Caco-2 (cell line): Measurements from ENCODE around the gene UNC119. TPM values are rescaled to one million over a fixed set of nuclear protein-coding genes. Genes with fewer than 3 reads are reported as not detected.
A peak's percentile ranks its signal among the peaks of the same experiment; 100 is the strongest.

Experiments
- BruUV-seq: library from RNA; stranded (reverse); fragments of 400-500 nt; replicated peaks from 2 replicates; lab custom pipeline; 2021; lab: Mats Ljungman, UMichigan
- CTCF ChIA-PET: fragments of 300-600 bp; sonication (Branson Sonifier 250); formaldehyde crosslinking; loops from one replicate; lab custom pipeline; 2022; ENCODE audit warnings: antibody characterized with exemption; lab: Charles Lee
- POLR2A ChIA-PET: fragments of 300-600 bp; sonication (Branson Sonifier 250); formaldehyde crosslinking; loops from one replicate; lab custom pipeline; 2022; ENCODE audit warnings: antibody characterized with exemption; lab: Charles Lee
- DNase-seq, 2 experiments: peaks; one replicate each; pipeline versions ENCODE4 v3.0.0 to v3.0.0-alpha.2; 2020 to 2022
- H3K27me3 ChIP-seq: replicated peaks from 2 replicates; pipeline ENCODE4 v1.6.0; 2011; ENCODE audit warnings: low read length; ENCODE audit not compliant: control insufficient read depth, insufficient read depth
- H3K36me3 ChIP-seq: 2 replicates; pipeline ENCODE4 v1.5.1; 2011; ENCODE audit warnings: low read length; ENCODE audit not compliant: control insufficient read depth, insufficient read depth
- H3K4me1 ChIP-seq: fragments of 250-450 bp; sonication (Bioruptor Pico); 2 replicates; pipeline ENCODE4 v1.5.1; 2020; ENCODE audit warnings: mild to moderate bottlenecking
- H3K4me3 ChIP-seq: 2 replicates; pipeline ENCODE4 v1.5.1; 2011; ENCODE audit warnings: low read depth, mild to moderate bottlenecking, control low read depth, low read length
- H3K9me3 ChIP-seq: fragments of 250-450 bp; sonication (Bioruptor Pico); 2 replicates; pipeline ENCODE4 v1.5.1; 2020; ENCODE audit warnings: mild to moderate bottlenecking, moderate library complexity
- H3K27ac Mint-ChIP-seq: one replicate; pipeline ENCODE4 v1.8.0; 2022; ENCODE audit warnings: mixed read lengths; ENCODE audit not compliant: unreplicated experiment
- H3K27me3 Mint-ChIP-seq: one replicate; pipeline ENCODE4 v1.8.0; 2022; ENCODE audit warnings: mixed read lengths; ENCODE audit not compliant: insufficient read depth, unreplicated experiment
- H3K36me3 Mint-ChIP-seq: one replicate; pipeline ENCODE4 v1.8.0; 2022; ENCODE audit warnings: mild to moderate bottlenecking, mixed read lengths; ENCODE audit not compliant: insufficient read depth, unreplicated experiment
- H3K4me1 Mint-ChIP-seq: one replicate; pipeline ENCODE4 v1.8.0; 2022; ENCODE audit warnings: low read depth, mixed read lengths; ENCODE audit not compliant: unreplicated experiment
- H3K4me3 Mint-ChIP-seq: one replicate; pipeline ENCODE4 v1.8.0; 2022; ENCODE audit warnings: mild to moderate bottlenecking, moderate library complexity, mixed read lengths; ENCODE audit not compliant: unreplicated experiment
- H3K9me3 Mint-ChIP-seq: one replicate; pipeline ENCODE4 v1.8.0; 2022; ENCODE audit warnings: mixed read lengths; ENCODE audit not compliant: unreplicated experiment
- CTCF ChIP-seq, 2 experiments: fragments of 200-600 bp in 1 of 2; IDR thresholded peaks; 1 replicate in 1 of 2; 2 replicates in 1 of 2; pipeline versions ENCODE4 v1.5.1 to v1.8.0; 2011 to 2022; ENCODE audit warnings: antibody characterized with exemption in 1 of 2, control low read depth in 1 of 2, inconsistent platforms in 1 of 2, low read depth in 1 of 2, low read length in 1 of 2, mild to moderate bottlenecking in 1 of 2, moderate library complexity in 1 of 2; ENCODE audit not compliant: insufficient read depth in 1 of 2, severe bottlenecking in 1 of 2, unreplicated experiment in 1 of 2
- intact Hi-C: fragments of 100-400 bp; cut with micrococcal nuclease; formaldehyde crosslinking; loops from one replicate; pipeline ENCODE4 v1.10.0; 2022; ENCODE audit not compliant: unreplicated experiment
- total RNA-seq: library from RNA; stranded (reverse); gene quantifications from 2 replicates; pipeline ENCODE4 v1.2.3, GENCODE V29; 2022

UNC119 gene
- total RNA-seq, 1 experiment from 2014 or later: 40.5 TPM

- Histone ChIP-seq H3K4me1 (peaks cover 6% of the 10 kb centered on the region), H3K36me3 (no peaks in the 10 kb centered on the region), H3K4me3 (peak within 1 kb of the TSS; percentile 86), H3K27me3 (no peaks in the 10 kb centered on the region), H3K9me3 (no peaks in the 10 kb centered on the region)
- BruUV-seq: no TSS peak
- no peaks in the 10 kb centered on the region for H3K27me3 Mint-ChIP-seq
- ChIA-PET CTCF (interaction anchor here (0.7 to 1.0 kb wide), 4 partner anchors 14 to 182 kb away, joined by 3 read pairs; partner anchors contain the start of genes NEK8 and PIGS), POLR2A (interaction anchor here (0.5 to 2.0 kb wide), 8 partner anchors 15 to 120 kb away, joined by 3 to 9 read pairs (median 7); partner anchors contain the start of genes ALDOC, BLTP2, PIGS and PROCA1)
- H3K4me1 Mint-ChIP-seq: peaks cover 20% of the 10 kb centered on the region
- H3K36me3 Mint-ChIP-seq: peaks cover 41% of the 10 kb centered on the region
- H3K9me3 Mint-ChIP-seq: no peaks in the 10 kb centered on the region
- peak within 1 kb of the TSS; percentile 99 for H3K27ac Mint-ChIP-seq
- intact Hi-C loops: loop anchor here (2.0 to 10.0 kb wide), 2 partner anchors 22 to 46 kb away; partner anchors contain the start of genes ALDOC and BLTP2
- H3K4me3 Mint-ChIP-seq: peak within 1 kb of the TSS; percentile 96
- peak; percentile 94 to 98 for DNase-seq
- TF ChIP-seq CTCF (IDR thresholded peaks at IDR 0.05; ENCODE audit: insufficient read depth in 1 of 2, low read depth in 1 of 2, low read length in 1 of 2, severe bottlenecking in 1 of 2, unreplicated experiment in 1 of 2): no peak
Observed at GRCh38 chr17:28598799-28599310, 46.4 kb upstream of the UNC119 start, which contains the start of gene SPAG5. TSS of gene SPAG5 (minus strand) at chr17:28599025. CDS start at chr17:28598946, 79 bp downstream.

GRCh38 chr17:28598389-28598788 lies 46.0 kb upstream of the UNC119 start:
- ChIA-PET POLR2A (interaction anchor here (0.5 to 2.0 kb wide), 3 partner anchors 27 to 121 kb away, joined by 6 to 7 read pairs (median 7); partner anchors contain the start of genes PIGS, PROCA1 and RPL23A), CTCF (interaction anchor here (0.7 kb wide), 1 partner anchor 130 kb away, joined by 3 read pairs; the partner anchor contains the start of gene NEK8)
- Mint-ChIP-seq H3K4me1 (peaks cover 19% of the 10 kb centered on the region), H3K36me3 (peaks cover 41% of the 10 kb centered on the region), H3K27me3 (no peaks in the 10 kb centered on the region), H3K4me3 (peak overlapping the region; percentile 96), H3K9me3 (no peaks in the 10 kb centered on the region), H3K27ac (peak overlapping the region; percentile 99)
- no peak for DNase-seq
- no peak for TF ChIP-seq CTCF (IDR thresholded peaks at IDR 0.05; ENCODE audit: insufficient read depth in 1 of 2, low read depth in 1 of 2, low read length in 1 of 2, severe bottlenecking in 1 of 2, unreplicated experiment in 1 of 2)
- TSS peak; percentile 72 for BruUV-seq
- intact Hi-C loops: loop anchor here (2.0 to 10.0 kb wide), 2 partner anchors 22 to 46 kb away; partner anchors contain the start of genes ALDOC and BLTP2
- Histone ChIP-seq H3K4me1 (peaks cover 6% of the 10 kb centered on the region), H3K9me3 (no peaks in the 10 kb centered on the region), H3K36me3 (no peaks in the 10 kb centered on the region), H3K27me3 (no peaks in the 10 kb centered on the region), H3K4me3 (peak overlapping the region; percentile 86)

GRCh38 chr17:28597606-28598383 lies 45.4 kb upstream of the UNC119 start:
- peaks cover 47% of the 10 kb centered on the region for H3K36me3 Mint-ChIP-seq
- no peak for DNase-seq
- H3K9me3 Mint-ChIP-seq: no peaks in the 10 kb centered on the region
- Histone ChIP-seq H3K27me3 (no peaks in the 10 kb centered on the region), H3K4me3 (peak overlapping the region; percentile 86), H3K36me3 (no peaks in the 10 kb centered on the region), H3K4me1 (peaks cover 6% of the 10 kb centered on the region), H3K9me3 (no peaks in the 10 kb centered on the region)
- H3K27ac Mint-ChIP-seq: peak overlapping the region; percentile 99
- peaks cover 15% of the 10 kb centered on the region for H3K4me1 Mint-ChIP-seq
- intact Hi-C loops: loop anchor here (2.0 to 10.0 kb wide), 2 partner anchors 21 to 47 kb away; partner anchors contain the start of genes ALDOC and BLTP2
- ChIA-PET CTCF (interaction anchor here (0.7 kb wide), 1 partner anchor 131 kb away, joined by 3 read pairs; the partner anchor contains the start of gene NEK8), POLR2A (interaction anchor here (0.5 to 2.0 kb wide), 3 partner anchors 26 to 122 kb away, joined by 6 to 7 read pairs (median 7); partner anchors contain the start of genes PIGS, PROCA1 and RPL23A)
- H3K4me3 Mint-ChIP-seq: peak overlapping the region; percentile 96
- no peaks in the 10 kb centered on the region for H3K27me3 Mint-ChIP-seq
- BruUV-seq: no TSS peak
- no peak for TF ChIP-seq CTCF (IDR thresholded peaks at IDR 0.05; ENCODE audit: insufficient read depth in 1 of 2, low read depth in 1 of 2, low read length in 1 of 2, severe bottlenecking in 1 of 2, unreplicated experiment in 1 of 2)
